HG03108 (cell line): ENCODE results near the gene DOCK1.

Experiments used
- ATAC-seq: cut with Tn5 transposase; IDR thresholded peaks from one replicate; pipeline ENCODE4 v1.9.1; 2021; ENCODE audit warnings: moderate library complexity; ENCODE audit not compliant: unreplicated experiment

The DOCK1 gene

DNA sequence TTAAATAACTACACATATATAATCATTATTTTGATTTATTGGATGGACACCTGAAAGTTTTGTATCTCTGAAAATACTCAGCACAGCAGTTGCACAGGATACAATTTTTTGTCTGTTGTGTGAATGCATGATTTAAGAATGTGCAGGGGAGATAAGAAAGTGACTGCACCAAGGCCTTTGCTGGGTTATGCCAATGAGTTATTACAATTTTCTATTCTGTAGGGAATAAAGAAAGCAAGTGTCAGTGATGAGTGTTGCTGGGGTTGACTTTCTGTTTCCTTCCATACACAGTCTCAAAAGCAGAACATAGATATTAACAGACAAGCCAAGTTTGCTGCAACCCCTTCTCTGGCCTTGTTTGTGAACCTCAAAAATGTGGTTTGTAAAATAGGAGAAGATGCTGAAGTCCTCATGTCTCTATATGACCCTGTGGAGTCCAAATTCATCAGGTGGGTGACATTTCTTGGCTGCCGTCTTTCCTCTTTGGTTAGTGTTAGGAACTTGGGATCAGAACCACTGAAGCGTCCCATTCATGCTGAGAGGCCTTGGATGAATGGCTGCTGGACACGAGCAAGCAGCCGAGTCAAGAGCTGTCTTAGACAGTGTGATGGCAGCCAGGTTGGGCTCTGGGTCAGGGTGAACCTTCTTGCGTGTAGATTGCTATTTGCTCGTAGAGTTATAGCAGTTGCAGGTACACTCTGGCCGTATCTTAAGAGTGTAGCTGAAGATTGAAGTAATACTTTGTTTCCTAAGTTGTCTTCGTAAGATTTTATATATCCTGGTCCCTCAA is 92.8 kb downstream of the DOCK1 start:
- no peak for ATAC-seq

DNA sequence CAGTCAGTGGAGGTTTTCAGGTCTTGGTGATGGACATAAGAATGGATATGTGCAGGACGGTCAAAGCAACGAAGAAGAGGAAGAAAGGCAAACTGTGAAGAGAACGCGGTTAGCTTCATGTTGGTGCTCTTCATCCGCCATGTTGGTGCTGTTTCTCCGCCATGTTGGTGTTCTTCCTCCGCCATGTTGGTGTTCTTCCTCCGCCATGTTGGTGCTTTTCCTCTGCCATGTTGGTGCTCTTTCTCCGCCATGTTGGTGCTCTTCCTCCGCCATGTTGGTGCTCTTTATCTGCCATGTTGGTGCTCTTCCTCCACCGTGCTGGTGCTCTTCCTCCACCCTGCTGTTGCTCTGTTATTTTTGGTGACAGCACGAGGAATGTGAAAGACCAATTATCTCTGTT is 95.4 kb downstream of the DOCK1 start:
- ATAC-seq, result no peak

DNA sequence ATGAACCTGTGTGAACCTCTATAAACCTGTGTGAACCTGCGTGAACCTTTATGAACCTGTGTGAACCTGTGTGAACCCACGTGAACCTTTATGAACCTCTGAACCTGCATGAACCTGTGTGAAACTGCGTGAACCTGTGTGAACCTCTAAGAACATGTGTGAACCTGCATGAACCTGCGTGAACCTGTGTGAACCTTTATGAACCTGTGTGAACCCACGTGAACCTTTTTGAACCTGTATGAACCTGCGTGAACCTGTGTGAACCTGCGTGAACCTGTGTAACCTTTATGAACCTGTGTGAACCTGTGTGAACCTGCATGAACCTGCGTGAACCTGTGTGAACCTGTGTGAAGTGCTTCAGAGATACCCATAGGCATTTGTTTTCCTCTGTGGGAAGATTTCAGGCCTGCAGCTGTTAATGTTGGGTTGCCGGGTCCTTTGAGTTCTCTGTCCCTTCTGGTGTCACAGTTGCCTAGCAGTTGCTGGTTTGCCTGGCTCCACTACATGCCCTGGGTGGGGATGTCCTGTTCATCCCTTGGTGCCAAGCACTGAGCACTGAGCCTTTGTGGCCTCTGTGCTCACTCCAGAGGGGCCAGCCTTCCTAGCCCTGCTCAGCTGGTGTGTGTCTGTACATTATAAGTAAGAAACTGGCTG is 97.9 kb downstream of the DOCK1 start:
- ATAC-seq, result no peak

DNA sequence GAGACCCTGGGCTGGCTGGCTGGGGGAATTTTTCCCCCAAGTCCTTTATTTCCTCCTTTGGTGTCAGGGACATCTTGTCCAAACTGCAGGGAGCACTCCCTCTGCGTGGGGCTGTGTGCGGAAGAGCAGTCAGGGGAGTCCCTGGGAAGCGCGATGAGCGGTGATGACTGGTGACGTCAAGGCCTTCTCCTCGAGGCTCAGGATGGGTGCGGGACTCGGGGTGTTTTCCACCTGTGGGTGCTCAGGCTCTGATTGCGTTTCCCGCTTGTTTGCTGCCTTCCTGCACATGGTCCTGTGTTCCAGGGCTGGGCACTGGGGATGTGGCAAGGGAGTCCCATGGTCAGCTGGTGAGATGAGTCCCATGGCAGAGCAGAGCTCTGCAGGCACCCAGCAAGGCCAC is 101.2 kb downstream of the DOCK1 start:
- ATAC-seq, result no peak

DNA sequence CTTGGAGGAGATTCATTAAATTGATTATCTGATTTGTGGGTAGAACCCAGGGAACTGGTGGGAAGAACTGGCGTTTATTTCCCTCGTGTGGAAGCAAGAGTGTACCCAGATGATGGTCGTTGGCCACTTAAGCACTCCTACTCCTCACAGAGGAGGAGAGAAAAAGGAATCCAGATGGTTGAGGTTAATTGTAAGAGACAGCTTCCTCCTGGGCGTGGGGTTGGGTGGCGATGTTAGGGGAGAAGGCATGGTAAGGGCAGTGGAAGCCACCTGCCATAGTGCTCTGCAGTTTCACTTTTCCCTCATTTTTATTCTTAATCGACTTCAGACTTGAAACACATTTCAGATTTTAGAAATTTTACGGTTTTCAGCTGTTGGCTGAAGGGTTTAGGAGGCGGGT is 104.1 kb downstream of the DOCK1 start:
- ATAC-seq, result no peak

DNA sequence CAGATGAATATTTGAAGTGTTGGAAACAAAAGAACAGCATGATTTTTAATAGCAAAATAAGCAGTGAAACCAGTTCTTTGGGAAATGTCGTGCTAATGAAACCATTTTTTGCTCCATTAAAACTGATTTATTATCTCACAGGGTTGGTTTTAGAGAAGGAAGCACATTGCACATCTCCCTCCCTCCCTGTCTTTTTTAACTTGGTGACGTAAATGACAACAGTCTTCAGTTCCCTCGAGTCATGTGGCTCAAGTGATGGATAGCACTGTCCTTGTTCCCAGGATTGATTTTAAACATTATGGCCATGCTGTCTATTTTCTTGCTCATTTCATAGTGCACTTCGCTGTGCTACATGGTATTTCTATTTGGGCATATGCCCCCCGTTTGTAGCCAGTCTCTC is 105.9 kb downstream of the DOCK1 start:
- no peak for ATAC-seq

DNA sequence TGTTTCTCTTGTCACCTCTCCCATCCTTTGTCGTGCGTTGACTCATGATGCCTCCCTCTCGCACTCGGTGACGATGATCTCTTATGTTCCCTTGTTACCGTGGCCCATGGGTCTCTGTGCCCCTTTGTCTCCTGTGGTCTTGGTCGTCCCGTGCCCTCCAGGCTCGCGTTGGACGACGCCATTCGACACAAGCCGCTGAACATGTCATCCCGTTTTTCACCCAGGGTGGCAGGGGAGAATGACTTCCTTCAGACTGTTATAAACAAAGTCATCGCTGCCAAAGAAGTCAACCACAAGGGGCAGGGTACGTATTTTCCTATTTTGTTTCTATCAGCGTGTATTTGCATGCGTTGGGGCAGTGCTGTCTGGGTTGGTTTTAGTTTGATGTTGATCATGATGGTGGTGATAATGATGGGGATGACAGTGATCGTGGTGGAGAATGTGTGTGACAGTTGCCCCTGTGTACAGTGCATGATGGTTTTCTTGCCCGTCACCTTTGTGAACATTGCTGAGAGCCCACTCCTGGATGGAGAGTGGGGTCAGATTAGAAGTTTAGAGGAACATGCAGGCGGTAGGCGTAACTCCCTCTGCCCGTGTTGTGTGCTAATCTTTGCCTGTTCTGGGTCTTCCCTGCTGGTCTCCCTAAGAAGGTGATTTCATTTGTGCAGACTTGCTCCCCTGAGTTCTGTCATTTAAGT is 107.0 kb downstream of the DOCK1 start:
- ATAC-seq, result no peak

DNA sequence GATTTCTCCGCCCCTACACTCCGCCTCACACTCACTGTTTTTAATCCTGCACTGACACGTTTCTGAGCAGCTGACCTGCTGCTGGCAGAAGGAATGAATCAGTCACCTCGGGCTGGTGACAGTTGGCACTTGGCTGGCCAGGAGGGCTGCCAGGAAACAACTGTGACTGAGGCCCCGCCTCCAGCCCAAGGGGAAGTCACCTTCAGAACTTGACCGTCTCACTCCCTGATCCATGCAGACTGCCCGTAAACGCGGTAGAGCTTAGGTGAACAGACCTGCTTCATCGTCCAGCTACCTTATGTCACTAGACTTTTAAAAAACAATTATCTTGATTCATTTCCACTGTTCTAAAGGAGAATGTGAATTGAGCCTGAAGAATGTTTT is 107.5 kb downstream of the DOCK1 start:
- ATAC-seq, result no peak

DNA sequence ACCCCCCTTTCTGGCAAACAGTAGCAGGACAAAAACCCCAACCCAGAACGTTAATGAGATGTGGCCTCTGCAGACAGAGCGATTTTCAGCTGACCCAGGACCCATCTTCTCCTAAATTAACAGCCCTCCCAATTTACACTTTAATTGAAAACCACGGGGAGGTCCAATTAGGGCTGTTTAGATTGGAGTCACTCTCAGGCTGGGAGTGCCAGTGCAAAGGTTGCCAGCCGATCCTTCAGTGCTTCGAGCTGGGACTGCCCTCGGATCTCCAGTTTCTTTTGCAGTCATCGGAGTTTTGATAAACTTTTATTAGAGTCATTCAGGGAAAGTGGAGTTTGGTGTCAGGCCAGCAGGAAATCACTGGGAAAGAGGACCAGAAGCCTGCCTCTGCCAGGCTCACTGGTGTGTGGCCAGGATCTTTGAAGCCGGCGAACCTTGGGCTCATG is 108.0 kb downstream of the DOCK1 start:
- ATAC-seq, result no peak

DNA sequence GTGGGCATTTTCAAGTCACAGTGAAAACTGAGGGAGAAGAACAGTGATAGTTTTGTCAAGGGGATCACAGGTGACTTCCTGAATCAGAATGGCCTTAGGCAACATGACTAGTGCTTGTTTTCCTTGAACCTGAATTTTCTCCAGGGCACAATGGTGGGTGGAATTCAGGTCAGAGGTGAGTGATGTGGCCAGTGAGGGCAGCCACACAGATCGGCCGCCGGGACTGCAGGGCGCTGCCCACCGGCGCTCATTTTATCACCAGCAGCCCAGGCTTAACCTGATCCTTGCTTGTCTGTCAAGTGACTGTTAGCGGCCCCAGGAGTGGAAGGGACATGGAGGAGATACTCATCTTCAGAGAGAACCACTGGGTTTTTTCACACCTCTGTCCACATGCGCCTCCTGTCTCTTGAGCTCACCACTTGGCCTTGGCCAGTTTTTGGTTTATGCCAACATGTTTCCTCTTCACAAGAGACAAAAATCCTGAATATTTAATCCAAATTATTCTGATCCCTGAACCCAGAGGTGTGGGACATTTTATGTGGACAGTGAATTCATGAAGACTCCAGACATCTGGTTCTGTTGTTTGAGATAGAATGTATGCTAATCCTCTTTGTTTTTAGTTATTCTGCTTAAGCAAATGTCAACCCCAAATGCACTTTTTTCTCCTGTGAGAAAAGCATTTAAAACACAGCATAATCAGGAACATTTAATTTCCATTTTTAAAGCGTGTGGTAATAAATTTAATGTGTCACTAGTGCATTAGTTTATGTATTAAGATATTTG is 108.7 kb downstream of the DOCK1 start:
- ATAC-seq, result no peak

DNA sequence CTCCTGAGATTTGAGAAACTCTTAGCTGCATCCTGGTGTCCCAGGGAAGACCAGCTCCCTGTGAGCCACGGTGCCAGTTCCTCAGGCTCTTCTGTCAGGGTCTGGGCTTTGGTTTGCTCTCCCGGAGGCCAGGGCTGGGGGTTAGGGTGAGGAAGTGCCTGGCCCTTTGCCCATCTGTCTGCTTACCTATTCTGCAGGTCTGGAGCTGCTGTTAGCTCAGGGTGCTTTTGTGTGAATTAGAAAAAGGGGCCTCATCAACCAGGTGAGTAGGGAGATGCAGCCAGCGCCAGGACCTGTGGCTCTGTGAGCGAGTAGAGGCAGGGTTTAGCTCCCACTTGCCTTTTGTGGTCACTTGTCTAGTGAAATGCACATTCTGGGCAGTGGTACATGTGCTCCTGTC is 109.4 kb downstream of the DOCK1 start:
- ATAC-seq, result no peak

DNA sequence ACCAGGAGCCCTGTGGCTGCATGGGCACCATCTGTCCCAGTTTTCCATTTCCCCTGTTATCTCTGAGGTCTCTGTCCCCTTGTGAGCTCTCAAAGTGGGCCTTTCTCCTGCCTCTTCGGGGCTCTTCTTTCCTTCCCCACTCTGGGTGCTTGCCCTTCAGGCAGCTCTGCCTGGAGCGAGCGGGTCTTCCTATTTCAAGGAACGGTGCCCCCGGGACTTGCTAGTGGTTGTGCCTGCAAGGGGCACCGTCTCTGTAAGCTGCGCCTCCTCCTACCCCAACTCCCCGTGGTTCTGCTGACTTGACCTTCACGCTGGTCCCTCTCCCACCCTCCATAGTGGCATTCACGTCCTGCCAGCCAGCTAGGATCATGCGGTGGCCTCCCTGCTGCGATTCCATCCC is 110.1 kb downstream of the DOCK1 start:
- ATAC-seq, result no peak

DNA sequence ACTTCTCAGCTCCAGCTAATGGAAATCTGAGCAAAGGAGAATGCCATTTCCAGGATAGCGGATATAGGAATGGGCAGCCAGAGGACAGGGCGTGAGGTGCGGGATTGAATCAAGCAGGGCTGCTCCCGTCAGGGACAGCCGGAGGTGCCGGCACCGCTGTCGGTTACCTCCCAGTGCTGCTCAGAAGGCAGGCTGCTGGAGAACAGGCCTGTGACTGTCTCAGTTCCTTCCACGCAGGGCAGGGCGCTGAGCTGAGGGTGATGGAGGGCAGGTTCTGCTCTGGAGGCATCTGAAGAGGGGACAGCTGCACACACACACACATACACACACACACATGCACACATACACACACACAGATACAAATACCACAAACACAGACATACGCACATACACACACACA is 111.1 kb downstream of the DOCK1 start:
- ATAC-seq, result no peak

DNA sequence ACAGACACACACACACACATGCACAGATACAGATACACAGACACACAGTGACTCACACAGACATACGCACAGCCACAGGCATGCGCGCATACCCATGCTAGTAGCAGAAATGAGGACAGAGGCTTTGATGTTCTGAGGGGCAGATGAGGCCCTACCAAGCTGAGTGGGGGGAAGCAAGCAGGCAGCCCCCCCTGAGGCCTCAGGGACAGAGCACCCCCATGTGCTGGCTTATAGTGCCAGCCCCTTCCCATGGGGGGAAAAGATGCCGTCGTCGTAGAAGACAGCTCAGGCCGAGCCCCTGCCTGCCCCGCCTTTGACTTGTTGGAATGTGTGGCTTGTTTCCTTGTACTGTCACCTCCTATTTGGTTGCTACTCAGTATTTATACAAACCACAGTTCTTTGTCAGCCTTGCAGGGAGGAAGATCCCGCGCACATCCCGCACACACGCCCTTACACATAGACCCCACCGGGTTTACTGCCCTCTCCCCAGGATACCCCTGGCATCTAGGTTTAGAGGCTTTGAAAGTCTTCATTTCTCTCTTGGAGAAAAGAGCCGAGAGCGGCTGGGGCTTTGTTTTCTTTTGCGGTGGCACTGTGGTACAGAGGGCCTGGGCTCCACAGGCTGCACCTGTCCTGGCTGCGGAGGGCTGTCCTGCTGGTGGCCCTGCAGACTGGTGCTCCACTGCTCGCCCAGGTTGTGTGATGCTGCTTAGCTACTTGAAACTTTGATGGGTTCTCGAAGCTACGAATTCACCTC is 112.5 kb downstream of the DOCK1 start:
- ATAC-seq, result no peak

DNA sequence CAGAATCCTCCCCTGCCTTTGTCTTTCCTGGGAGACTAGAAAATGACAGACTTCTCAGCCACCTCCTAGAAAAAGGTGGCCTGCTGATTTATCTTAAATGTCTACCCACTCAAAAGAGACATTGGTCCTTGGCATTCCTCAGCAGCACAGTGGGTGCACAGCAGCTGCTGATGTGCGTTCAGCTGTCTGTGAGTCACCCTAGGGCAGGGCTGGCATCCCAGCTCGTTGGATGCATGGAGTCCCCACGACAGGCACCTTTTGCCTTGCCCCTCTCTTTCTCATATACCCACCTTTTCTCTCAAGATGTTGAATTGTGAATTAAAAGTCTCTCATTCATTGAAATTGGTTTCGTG is 113.0 kb downstream of the DOCK1 start:
- ATAC-seq, result no peak

DNA sequence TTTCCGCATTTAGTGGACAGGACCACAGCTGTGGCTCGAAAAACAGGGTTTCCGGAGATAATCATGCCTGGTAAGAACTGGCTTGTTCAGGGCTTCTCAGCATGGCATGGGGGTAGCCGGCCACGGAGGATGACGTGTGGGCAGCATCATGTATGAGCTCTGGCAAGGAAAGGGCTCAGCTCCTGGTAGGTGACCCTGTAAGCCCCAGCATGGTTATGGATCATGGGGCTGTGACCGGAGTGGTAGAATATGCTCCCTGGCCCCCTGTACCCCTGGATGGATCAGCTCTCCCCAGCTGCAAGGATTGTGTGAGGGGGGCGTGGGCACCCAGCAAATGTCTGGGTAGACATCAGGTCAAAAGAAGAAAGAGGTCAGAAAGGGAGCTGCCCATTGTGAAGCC is 113.5 kb downstream of the DOCK1 start:
- ATAC-seq, result no peak

DNA sequence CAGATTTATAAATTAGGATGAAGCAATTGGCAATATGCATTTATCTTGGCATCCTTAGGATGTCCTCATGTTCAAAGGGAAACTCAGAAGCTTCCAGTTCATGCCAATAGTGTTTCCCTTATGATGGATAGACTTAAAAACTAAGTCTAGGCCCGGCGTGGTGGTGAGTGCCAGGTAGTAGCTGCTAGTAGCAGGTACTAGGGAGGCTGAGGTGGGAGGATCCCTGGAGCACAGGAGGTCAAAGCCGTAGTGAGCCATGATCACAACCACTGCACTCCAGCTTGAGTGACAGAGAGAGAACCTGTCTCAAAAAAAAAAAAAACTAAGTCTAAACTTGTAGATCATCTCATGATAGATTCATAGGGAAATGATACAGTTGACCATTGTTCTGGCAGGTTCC is 115.0 kb downstream of the DOCK1 start:
- no peak for ATAC-seq

DNA sequence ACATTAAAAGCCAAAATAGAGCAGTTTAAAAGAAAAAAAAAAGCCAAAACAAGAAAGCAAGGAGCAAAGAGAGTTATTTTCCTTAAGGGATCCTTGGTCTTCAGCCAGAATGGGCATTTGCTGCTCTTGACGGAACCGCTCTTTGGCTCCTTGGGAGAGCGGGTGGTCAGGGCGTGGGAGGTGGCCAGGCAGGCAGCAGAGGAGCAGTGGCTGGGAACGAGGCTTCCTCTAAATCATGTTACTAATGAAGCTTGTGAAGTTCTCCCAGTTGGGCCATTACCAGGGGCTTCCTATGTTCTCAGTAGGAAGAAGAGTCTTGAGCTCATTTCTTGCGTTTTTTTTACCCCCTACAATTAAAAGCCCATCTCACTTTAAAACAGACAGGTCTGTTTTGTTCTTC is 116.6 kb downstream of the DOCK1 start:
- no peak for ATAC-seq

DNA sequence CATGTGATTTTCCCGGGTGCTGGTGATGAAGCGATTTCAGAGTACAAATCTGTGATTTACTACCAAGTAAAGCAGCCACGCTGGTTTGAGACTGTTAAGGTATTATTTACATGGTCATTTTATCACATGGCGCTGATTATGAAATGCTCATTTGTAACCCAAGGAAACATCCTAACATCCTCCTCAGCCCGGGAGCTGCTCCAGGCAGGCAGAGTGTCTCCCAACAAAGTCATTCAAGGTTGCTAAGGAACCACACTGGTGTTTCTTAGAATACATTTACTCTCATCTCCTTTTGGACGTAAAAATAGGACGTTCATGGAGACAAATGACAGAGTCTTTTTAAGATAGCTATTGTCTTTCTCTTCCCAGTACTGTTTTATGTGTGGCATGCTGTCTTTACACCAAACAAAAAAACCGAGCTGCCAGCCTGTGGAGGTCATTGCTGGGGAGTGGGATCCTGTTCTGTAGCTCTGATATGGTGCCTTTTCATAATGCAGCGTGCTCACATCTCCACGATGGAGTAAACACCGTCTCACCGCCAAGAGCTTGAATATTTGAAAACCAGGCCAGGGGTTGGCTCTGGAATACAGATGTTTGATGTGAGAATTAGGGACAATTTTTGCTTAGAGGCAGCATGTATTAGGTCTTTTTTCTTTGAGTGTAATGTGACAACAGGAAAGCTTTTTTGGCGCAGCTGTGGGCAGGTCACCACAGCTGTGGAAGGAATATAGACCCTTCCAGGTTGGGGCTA is 119.6 kb downstream of the DOCK1 start:
- no peak for ATAC-seq

DNA sequence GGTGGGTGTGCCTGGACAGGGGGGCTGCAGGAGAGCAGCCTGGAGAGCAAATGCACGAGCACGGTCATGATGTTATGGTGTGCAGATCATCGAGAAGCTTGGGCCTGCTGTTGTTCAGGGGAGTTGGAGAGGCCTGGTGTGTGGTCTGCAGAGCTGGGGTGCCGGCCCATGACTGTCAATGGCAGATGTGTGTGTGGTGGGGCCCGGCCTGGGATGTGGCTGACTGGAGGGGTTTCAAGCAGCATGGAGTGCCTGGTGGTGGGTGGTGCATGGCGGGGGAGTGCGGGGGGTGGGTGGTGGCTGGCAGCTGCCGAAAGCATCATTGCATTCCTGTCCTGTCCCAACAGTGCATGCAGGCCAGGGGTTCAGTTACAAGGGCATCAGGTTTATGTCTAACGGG is 122.6 kb downstream of the DOCK1 start:
- ATAC-seq, result no peak
